Measurements from ENCODE around the gene DOK6. TPM values are rescaled to one million over a fixed set of nuclear protein-coding genes. Genes with fewer than 3 reads are reported as not detected.

DOK6 gene
- total RNA-seq, 1 donor from 2014 or later = not detected

DNA sequence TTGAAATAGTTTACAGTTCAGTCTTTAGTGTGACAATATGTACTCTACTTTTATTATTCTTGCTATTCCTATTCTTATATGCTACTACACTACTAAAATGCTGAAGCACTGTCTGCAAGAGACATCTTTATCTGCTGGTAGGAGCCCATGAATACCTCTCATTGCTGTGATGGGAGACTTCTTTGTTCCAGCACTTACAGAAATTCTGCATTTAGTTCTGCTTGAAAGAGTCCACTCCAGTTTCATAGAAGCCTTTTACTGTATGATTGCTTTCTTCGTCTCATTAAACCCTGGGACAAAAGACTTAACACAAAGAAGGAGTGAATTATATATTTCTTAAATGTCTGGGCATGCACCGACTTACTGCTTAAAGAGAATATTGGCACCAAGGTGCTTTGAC is 274.3 kb downstream of the DOK6 start:
- Mint-ChIP-seq H3K27ac (no peak overlapping the region), H3K36me3 (ENCODE audit: low read depth) (no peaks in the 10 kb centered on the region), H3K27me3 (peaks cover 2% of the 10 kb centered on the region), H3K9me3 (no peaks in the 10 kb centered on the region), H3K4me1 (no peaks in the 10 kb centered on the region), H3K4me3 (no peak overlapping the region)
- intact Hi-C loops (cut with micrococcal nuclease) = no loop called here
- no peak for DNase-seq

DNA sequence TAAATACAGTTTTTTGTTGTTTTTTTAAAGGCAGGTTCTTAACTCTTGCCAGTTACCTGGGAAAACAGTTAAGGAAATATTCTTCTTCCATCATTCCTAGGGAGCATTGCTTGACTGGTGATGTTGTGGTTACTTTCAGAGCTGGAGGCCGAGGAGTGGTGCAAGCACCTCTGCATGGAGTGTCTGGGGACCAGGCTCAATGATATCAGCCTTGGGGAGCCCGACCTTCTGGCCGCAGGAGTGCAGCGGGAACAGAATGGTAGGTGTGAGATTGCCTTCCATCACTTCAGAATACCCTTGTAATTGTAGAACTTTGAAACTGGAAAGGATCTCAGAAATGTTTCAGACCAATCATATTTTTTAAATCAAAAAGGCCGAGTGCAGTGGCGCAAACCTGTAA is 276.9 kb downstream of the DOK6 start:
- DNase-seq = no peak
- no peaks in the 10 kb centered on the region for H3K9me3 Mint-ChIP-seq

DNA sequence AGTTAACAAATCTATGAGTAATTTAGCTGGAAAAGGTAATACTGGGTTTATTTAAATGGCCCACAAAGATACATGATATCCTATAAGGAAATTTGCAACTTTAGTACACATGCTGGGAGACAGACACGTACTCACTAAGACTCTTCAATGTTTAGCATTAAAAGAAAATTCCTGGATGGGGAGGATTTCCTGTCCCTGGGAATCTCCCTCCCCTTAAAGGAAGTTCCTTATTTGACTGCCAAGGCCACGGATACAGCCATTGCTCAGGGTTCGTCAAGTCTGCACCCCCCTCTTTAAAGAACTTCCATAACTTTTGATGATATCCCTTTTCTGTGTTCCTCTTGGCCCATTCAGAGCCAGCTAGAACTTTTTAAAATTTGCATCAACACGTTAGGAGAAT is 279.4 kb downstream of the DOK6 start:
- no peaks in the 10 kb centered on the region for H3K27me3 Mint-ChIP-seq
- H3K9me3 Mint-ChIP-seq = no peaks in the 10 kb centered on the region
- DNase-seq = no peak
- no peak overlapping the region for H3K27ac Mint-ChIP-seq
- H3K4me3 Mint-ChIP-seq = no peak overlapping the region
- no peaks in the 10 kb centered on the region for H3K36me3 Mint-ChIP-seq (ENCODE audit: low read depth)
- no peaks in the 10 kb centered on the region for H3K4me1 Mint-ChIP-seq
- intact Hi-C loops (cut with micrococcal nuclease) = no loop called here

More for the DNA sequence above, 276.9 kb downstream of the DOK6 start:
- H3K36me3 Mint-ChIP-seq (ENCODE audit: low read depth) = no peaks in the 10 kb centered on the region
- H3K27ac Mint-ChIP-seq = no peak overlapping the region
- H3K4me1 Mint-ChIP-seq = no peaks in the 10 kb centered on the region
- peaks cover 2% of the 10 kb centered on the region for H3K27me3 Mint-ChIP-seq
- H3K4me3 Mint-ChIP-seq = no peak overlapping the region
- intact Hi-C loops (cut with micrococcal nuclease) = no loop called here

DNA sequence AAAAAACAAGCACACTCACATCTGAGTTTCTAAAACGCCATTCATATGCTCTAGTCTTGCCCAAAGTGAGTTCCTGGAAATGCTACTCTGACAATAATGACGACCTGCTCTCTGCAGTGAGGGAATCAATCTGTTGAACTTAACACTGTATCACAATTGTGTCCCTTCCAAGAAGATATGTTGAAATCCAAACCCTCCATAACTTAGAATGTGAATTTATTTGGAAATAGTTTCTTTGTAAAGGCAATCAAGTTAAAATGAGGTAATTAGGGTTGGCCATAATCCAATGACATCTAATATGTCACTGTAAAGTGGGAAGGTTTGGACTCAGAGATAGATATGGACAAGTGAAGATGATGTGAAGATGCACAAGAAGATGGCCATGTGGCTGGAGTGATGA is 282.5 kb downstream of the DOK6 start:
- Mint-ChIP-seq H3K4me1 (no peaks in the 10 kb centered on the region), H3K36me3 (ENCODE audit: low read depth) (no peaks in the 10 kb centered on the region), H3K9me3 (no peaks in the 10 kb centered on the region), H3K27ac (no peak overlapping the region), H3K27me3 (no peaks in the 10 kb centered on the region), H3K4me3 (no peak overlapping the region)
- intact Hi-C loops (cut with micrococcal nuclease) = no loop called here
- no peak for DNase-seq

DNA sequence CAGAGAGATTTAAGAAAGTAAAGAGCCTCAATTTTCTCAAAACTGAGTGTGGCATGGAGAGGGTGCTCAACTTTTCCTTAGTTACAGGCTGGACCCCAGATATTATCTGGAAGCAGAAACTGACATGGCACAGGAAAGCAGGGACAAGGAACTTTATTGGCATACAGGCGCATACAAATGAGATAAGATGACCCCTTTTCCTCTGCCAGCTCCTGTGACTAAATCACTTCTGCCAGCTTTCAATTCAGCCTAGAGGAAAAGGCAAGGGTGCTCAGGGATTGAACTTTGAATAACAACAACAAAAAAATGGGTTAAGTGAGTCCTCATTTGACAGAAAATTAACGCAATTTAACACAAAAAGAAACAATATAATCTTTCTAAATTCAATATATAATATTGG is 284.1 kb downstream of the DOK6 start:
- Mint-ChIP-seq H3K4me3 (no peak overlapping the region), H3K27me3 (peaks cover 3% of the 10 kb centered on the region), H3K4me1 (no peaks in the 10 kb centered on the region), H3K36me3 (ENCODE audit: low read depth) (no peaks in the 10 kb centered on the region), H3K9me3 (no peaks in the 10 kb centered on the region), H3K27ac (no peak overlapping the region)
- intact Hi-C loops (cut with micrococcal nuclease) = no loop called here
- no peak for DNase-seq

DNA sequence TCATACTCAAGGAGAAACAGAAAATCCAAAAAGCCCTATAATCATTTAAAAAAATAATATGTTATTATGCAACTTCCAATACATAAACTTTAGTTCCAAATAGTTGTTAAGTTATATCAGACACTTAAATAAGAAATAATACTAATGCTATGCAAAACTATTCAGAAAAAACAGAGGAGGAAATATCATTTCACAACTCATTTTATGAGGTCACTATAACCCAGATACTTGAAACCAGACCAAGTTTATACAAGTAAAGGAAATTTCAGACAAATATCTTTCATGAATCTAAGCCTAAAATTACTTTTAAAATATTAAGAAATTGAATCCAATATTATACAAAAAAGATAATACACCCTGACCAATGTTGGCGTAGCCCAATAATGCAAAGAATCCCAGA is 286.2 kb downstream of the DOK6 start:
- no peak for DNase-seq
- Mint-ChIP-seq H3K36me3 (ENCODE audit: low read depth) (no peaks in the 10 kb centered on the region), H3K27ac (no peak overlapping the region), H3K9me3 (no peaks in the 10 kb centered on the region), H3K27me3 (peaks cover 7% of the 10 kb centered on the region), H3K4me1 (no peaks in the 10 kb centered on the region), H3K4me3 (no peak overlapping the region)
- intact Hi-C loops (cut with micrococcal nuclease) = no loop called here

DNA sequence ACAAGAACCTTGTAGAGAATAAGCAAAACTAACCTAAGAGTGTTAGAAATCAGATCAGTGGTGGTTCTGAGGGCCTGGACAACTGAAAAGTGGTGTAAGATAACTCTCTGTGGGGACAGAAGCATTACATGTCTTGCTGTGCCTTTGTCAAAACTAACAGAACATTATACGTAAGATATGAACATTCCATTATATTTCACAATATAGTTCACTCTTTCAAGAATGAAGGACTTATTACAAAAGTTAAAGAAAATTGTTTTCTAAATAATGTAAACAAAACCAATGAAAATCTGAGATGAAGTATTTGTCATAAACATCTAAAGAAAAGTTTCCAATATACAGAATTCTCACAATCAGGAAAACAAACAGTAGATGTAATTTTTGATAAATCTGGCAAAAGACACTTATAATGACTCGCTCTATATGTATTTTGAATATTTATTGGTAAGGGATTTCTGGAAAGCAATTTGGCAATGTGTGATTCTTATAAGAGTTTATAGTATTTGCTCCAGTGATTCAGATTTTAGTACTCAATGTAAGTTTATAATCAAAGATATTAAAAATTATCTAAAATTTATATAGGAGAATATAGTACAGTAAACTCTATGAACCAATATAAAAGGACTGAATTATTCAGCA is 288.6 kb downstream of the DOK6 start:
- H3K36me3 Mint-ChIP-seq (ENCODE audit: low read depth) = no peaks in the 10 kb centered on the region
- no peaks in the 10 kb centered on the region for H3K9me3 Mint-ChIP-seq
- no peak overlapping the region for H3K4me3 Mint-ChIP-seq
- H3K27ac Mint-ChIP-seq = no peak overlapping the region
- peaks cover 7% of the 10 kb centered on the region for H3K27me3 Mint-ChIP-seq
- DNase-seq = no peak
- no peaks in the 10 kb centered on the region for H3K4me1 Mint-ChIP-seq
- intact Hi-C loops (cut with micrococcal nuclease) = no loop called here

DNA sequence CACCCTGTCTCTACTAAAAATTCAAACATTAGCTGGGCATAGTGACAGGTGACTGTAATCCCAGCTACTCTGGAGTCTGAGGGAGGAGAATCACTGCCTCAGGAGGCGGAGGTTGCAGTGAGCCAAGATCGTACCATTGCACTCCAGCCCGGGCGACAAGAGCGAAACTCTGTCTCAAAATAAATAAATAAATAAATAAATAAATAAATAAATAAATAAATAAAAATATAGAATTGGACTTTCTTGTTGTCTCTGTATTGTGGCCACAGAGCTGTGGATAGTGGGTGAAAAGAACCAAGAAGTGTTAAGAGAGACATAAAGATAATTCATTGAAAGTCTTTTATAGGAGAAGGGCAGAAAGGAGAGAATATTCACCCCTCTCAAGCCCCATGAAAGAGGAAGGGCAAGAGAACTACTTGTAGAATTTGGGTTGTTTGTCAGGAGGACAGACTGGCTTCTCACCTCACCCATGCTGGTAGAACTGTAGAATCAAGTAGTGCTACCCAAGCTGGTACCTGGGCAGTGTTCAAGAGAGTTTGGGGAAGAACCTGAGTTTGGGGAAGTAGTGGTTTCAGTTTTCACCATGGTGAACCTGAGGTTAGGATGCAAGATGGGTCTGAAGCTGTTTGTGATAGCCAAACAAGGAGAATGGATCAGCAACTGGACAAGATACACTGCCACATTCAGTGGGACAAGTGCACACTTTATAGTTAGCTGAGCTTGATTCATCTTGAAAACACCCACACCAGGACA is 290.5 kb downstream of the DOK6 start:
- Mint-ChIP-seq H3K4me1 (no peaks in the 10 kb centered on the region), H3K9me3 (no peaks in the 10 kb centered on the region), H3K27me3 (peaks cover 7% of the 10 kb centered on the region), H3K4me3 (no peak overlapping the region), H3K36me3 (ENCODE audit: low read depth) (no peaks in the 10 kb centered on the region), H3K27ac (no peak overlapping the region)
- DNase-seq = no peak
- intact Hi-C loops (cut with micrococcal nuclease) = no loop called here

DNA sequence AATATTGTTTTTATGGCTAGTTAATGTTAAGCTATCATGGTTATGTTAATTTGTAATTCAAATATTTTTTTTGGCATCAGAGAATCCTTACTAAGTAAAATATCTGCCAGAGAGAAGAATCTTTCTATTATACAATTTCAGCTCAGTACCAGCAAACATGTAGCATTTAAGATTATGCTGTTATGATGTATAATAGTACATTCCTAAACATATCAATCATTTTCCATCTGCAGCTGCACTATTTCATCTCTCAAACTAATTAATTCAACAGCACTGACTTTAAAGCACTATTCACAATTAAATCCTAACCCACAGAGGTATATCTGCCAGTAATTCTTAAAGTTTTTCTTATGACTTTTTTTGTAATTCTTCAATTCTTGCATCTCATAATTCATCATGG is 296.4 kb downstream of the DOK6 start:
- Mint-ChIP-seq H3K4me3 (no peak overlapping the region), H3K27me3 (peaks cover 2% of the 10 kb centered on the region), H3K4me1 (no peaks in the 10 kb centered on the region), H3K27ac (no peak overlapping the region), H3K9me3 (peaks cover 3% of the 10 kb centered on the region), H3K36me3 (ENCODE audit: low read depth) (no peaks in the 10 kb centered on the region)
- intact Hi-C loops (cut with micrococcal nuclease) = no loop called here
- DNase-seq = no peak

DNA sequence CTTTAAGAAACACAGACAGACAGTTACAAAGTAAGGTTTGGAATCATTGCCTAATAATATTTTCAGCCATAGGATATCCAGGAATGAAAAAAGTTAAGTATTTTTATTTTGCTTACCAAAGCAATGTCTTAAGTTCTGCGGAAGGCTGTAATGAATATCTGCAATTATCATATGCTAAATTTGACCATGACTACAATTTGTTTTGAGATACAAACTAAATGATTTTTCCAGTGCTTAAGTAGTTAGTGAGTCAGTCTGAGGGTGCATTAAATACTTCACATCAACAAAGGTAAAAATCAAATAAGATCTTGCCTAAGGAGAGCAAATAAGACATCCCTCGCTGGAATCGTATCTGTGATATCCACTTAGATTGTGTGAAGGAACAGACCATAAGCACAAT is 297.0 kb downstream of the DOK6 start:
- Mint-ChIP-seq H3K4me3 (no peak overlapping the region), H3K27ac (no peak overlapping the region), H3K4me1 (no peaks in the 10 kb centered on the region), H3K9me3 (peaks cover 3% of the 10 kb centered on the region), H3K36me3 (ENCODE audit: low read depth) (no peaks in the 10 kb centered on the region), H3K27me3 (peaks cover 2% of the 10 kb centered on the region)
- no peak for DNase-seq
- intact Hi-C loops (cut with micrococcal nuclease) = no loop called here

DNA sequence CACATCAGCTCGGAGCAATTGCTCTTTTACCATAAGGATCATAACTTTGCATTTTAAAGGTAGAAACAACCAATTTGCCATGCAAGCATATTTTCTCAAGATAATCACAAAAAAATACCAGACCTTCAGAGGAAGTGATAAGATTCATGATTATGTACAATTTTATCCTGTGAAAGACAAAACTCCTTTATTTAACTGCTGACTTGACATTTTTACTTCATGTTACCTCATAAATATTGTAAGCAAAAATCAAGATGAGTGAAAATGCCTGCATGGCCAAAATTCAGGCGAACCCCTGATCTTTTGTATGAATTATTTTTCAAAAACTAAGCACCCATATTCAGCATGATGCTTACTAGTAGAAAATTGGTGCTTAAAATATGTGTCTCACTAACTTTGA is 300.6 kb downstream of the DOK6 start:
- Mint-ChIP-seq H3K9me3 (peaks cover 3% of the 10 kb centered on the region), H3K27me3 (peaks cover 2% of the 10 kb centered on the region), H3K36me3 (ENCODE audit: low read depth) (no peaks in the 10 kb centered on the region), H3K4me3 (no peak overlapping the region), H3K27ac (no peak overlapping the region), H3K4me1 (no peaks in the 10 kb centered on the region)
- DNase-seq = no peak
- intact Hi-C loops (cut with micrococcal nuclease) = no loop called here

DNA sequence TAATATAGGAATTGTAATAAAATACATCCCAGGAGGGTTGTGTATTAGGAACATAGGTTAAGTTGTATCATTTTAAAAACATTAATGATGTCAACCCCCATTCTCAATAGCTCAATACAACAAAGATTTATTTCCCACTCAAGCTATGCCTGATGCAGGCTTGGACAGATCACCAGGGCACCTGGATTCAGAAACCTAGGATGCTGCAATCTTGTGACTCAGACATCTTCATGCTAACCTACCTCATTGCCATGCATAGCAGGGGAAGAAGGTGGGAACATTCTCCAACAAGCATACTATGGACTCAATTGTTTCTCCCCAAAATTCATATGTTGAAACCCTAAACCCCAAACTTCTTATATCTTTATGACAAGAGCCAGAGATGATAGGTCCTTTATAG is 302.8 kb downstream of the DOK6 start:
- H3K36me3 Mint-ChIP-seq (ENCODE audit: low read depth) = no peaks in the 10 kb centered on the region
- no peak overlapping the region for H3K4me3 Mint-ChIP-seq
- no peak for DNase-seq
- H3K9me3 Mint-ChIP-seq = peaks cover 10% of the 10 kb centered on the region
- peaks cover 2% of the 10 kb centered on the region for H3K27me3 Mint-ChIP-seq
- intact Hi-C loops (cut with micrococcal nuclease) = no loop called here
- no peak overlapping the region for H3K27ac Mint-ChIP-seq
- H3K4me1 Mint-ChIP-seq = no peaks in the 10 kb centered on the region

DNA sequence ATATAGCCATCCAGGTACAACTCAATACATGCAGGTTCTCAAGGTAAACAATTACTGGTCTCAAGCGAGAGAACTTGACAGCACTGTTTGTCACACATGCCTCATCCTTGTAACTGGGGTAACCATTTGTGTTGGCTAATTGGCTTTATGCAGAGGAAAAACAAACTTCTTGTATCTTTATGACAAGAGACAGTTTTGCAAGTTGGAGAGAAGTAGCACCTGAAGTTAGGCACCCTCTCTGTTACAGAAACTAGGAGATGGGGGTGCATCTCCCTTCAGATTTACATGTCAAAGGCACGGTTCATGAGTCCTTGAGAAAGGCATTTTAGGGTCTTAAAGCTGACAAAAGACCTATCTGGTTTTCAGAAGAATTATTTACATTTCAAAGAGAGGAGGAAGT is 305.3 kb downstream of the DOK6 start:
- no peak for DNase-seq
- intact Hi-C loops (cut with micrococcal nuclease) = no loop called here
- H3K36me3 Mint-ChIP-seq (ENCODE audit: low read depth) = no peaks in the 10 kb centered on the region
- H3K27ac Mint-ChIP-seq = no peak overlapping the region
- H3K4me3 Mint-ChIP-seq = no peak overlapping the region
- no peaks in the 10 kb centered on the region for H3K27me3 Mint-ChIP-seq
- H3K4me1 Mint-ChIP-seq = no peaks in the 10 kb centered on the region
- peaks cover 6% of the 10 kb centered on the region for H3K9me3 Mint-ChIP-seq

DNA sequence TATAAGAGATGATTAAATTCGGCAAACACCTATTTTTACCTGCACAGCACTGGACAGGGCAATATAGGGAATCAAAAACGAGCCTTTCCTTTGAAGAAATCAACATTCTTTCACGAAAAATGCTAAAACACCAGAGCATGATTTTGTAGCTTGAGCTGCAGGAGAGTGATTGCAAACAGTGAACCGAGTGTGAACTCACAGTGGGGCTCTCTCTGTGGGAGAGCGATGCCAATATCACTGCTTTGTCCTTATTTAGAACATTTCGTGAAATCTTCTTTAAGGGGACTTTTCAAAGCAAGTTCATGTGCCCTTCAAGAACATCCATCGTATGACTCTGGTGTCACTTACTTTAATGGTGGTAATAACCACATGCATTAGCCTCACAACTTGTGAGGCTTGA is 308.2 kb downstream of the DOK6 start:
- Mint-ChIP-seq H3K4me1 (no peaks in the 10 kb centered on the region), H3K36me3 (ENCODE audit: low read depth) (no peaks in the 10 kb centered on the region), H3K27ac (no peak overlapping the region), H3K27me3 (no peaks in the 10 kb centered on the region), H3K9me3 (peaks cover 6% of the 10 kb centered on the region), H3K4me3 (no peak overlapping the region)
- intact Hi-C loops (cut with micrococcal nuclease) = no loop called here
- DNase-seq = no peak

Data from activated CD4-positive, alpha-beta T cell treated with anti-CD3 and anti-CD28 coated beads, Interleukin-2, amount 10 ng/mL, durations not matched to agents 24 days and 14 days (primary cell).